ENCODE measurements around the gene JCAD.
A peak's percentile ranks its signal among the peaks of the same experiment; 100 is the strongest.
"Not testable (repeated sequence)": the region's sequence is repeated elsewhere in the genome, so short reads cannot be mapped to it uniquely, and the experiment has no call there.

Gene JCAD

GRCh38 chr10:30011396-30011795 is 48.0 kb downstream of the JCAD start:
- no peak for DNase-seq
- H3K4me3 ChIP-seq (ENCODE audit: low read depth, low read length): no peak overlapping the region
- no peaks in the 10 kb centered on the region for H3K9me3 ChIP-seq
- peaks cover 3% of the 10 kb centered on the region; the same call in 1 of the 2 replicates for H3K27me3 ChIP-seq
- no peak for TF ChIP-seq CTCF (IDR thresholded peaks at IDR 0.05; ENCODE audit: low read depth, low read length)
- no peaks in the 10 kb centered on the region for H3K36me3 ChIP-seq
- H3K4me1 ChIP-seq: no peaks in the 10 kb centered on the region

- TF ChIP-seq CTCF (IDR thresholded peaks at IDR 0.05; ENCODE audit: low read depth, low read length): no peak
- Histone ChIP-seq H3K36me3 (no peaks in the 10 kb centered on the region), H3K4me1 (no peaks in the 10 kb centered on the region), H3K9me3 (no peaks in the 10 kb centered on the region), H3K4me3 (ENCODE audit: low read depth, low read length) (no peak overlapping the region), H3K27me3 (peaks cover 4% of the 10 kb centered on the region; the same call in 1 of the 2 replicates)
- DNase-seq: no peak
These were observed 52.0 kb downstream of the JCAD start for GRCh38 chr10:30007406-30007805.

GRCh38 chr10:30006410-30006809 is 53.0 kb downstream of the JCAD start:
- Histone ChIP-seq H3K36me3 (no peaks in the 10 kb centered on the region), H3K4me3 (ENCODE audit: low read depth, low read length) (no peak overlapping the region), H3K27me3 (peaks cover 4% of the 10 kb centered on the region; the same call in 1 of the 2 replicates), H3K4me1 (no peaks in the 10 kb centered on the region), H3K9me3 (no peaks in the 10 kb centered on the region)
- DNase-seq: no peak
- no peak for TF ChIP-seq CTCF (IDR thresholded peaks at IDR 0.05; ENCODE audit: low read depth, low read length)

GRCh38 chr10:30005116-30005515 is 54.3 kb downstream of the JCAD start:
- not testable (repeated sequence) for H3K27me3 ChIP-seq; H3K4me1 ChIP-seq; H3K9me3 ChIP-seq; H3K36me3 ChIP-seq; DNase-seq; H3K4me3 ChIP-seq (ENCODE audit: low read depth, low read length)

GRCh38 chr10:30002426-30003266 is 56.7 kb downstream of the JCAD start:
- Histone ChIP-seq H3K9me3 (no peaks in the 10 kb centered on the region), H3K4me3 (ENCODE audit: low read depth, low read length) (no peak overlapping the region), H3K27me3 (peaks cover 4% of the 10 kb centered on the region; the same call in 1 of the 2 replicates), H3K4me1 (no peaks in the 10 kb centered on the region), H3K36me3 (no peaks in the 10 kb centered on the region)
- peak; percentile 89 for TF ChIP-seq CTCF (IDR thresholded peaks at IDR 0.05; ENCODE audit: low read depth, low read length)
- peak; percentile 82 for DNase-seq

- H3K4me3 ChIP-seq (ENCODE audit: low read depth, low read length): no peak overlapping the region
- no peaks in the 10 kb centered on the region for H3K9me3 ChIP-seq
- TF ChIP-seq CTCF (IDR thresholded peaks at IDR 0.05; ENCODE audit: low read depth, low read length): no peak
- H3K4me1 ChIP-seq: no peaks in the 10 kb centered on the region
- no peak for DNase-seq
- no peaks in the 10 kb centered on the region for H3K36me3 ChIP-seq
- H3K27me3 ChIP-seq: no peaks in the 10 kb centered on the region; the same call in 1 of the 2 replicates
These were observed 58.4 kb downstream of the JCAD start for GRCh38 chr10:30000802-30001571.

Data from BE2C (cell line).